Natural killer cell (primary cell): ENCODE data around the gene CUX1. TPM values are rescaled to one million over a fixed set of nuclear protein-coding genes. Genes with fewer than 3 reads are reported as not detected.

Experiments
- ATAC-seq, 3 donors: fragments of 150-1000 bp in 2 of 3; fragments of 200-7000 bp in 1 of 3; cut with Tn5 transposase; 1 replicate in 1 of 3; 2 replicates in 2 of 3; pipeline ENCODE4 v1.10.0; 2021; ENCODE audit warnings: mild to moderate bottlenecking in 2 of 3, moderate library complexity in 2 of 3
- DNase-seq, 2 donors: peaks; one replicate each; pipeline versions ENCODE4 v3.0.0 to v3.0.0-alpha.2; 2013 to 2021; ENCODE audit warnings: mixed read lengths in 1 of 2
- H3K27ac ChIP-seq: one replicate; pipeline ENCODE4 v1.5.1; 2013; ENCODE audit warnings: mild to moderate bottlenecking, low read length
- H3K27me3 ChIP-seq: one replicate; pipeline ENCODE4 v1.6.1; 2013; ENCODE audit warnings: low read length; ENCODE audit not compliant: control insufficient read depth, insufficient read depth
- H3K36me3 ChIP-seq: one replicate; pipeline ENCODE4 v1.6.1; 2013; ENCODE audit warnings: low read length; ENCODE audit not compliant: control insufficient read depth, insufficient read depth
- H3K4me1 ChIP-seq: one replicate; pipeline ENCODE4 v1.6.1; 2013; ENCODE audit warnings: low read length; ENCODE audit not compliant: control insufficient read depth, insufficient read depth
- H3K4me3 ChIP-seq: one replicate; pipeline ENCODE4 v1.5.1; 2013; ENCODE audit warnings: low read length
- H3K9me3 ChIP-seq: one replicate; pipeline ENCODE4 v1.6.1; 2013; ENCODE audit warnings: low read length; ENCODE audit not compliant: control insufficient read depth, insufficient read depth
- H3K27ac Mint-ChIP-seq, 2 donors: one replicate each; pipeline ENCODE4 v1.8.0; 2022; ENCODE audit warnings: mild to moderate bottlenecking in 2 of 2, mixed read lengths in 2 of 2, moderate library complexity in 1 of 2
- H3K27me3 Mint-ChIP-seq, 2 donors: one replicate each; pipeline ENCODE4 v1.8.0; 2022; ENCODE audit warnings: low read depth in 2 of 2, mixed read lengths in 2 of 2
- H3K36me3 Mint-ChIP-seq: one replicate; pipeline ENCODE4 v1.8.0; 2022; ENCODE audit warnings: mixed read lengths
- H3K4me1 Mint-ChIP-seq, 2 donors: one replicate each; pipeline ENCODE4 v1.8.0; 2022; ENCODE audit warnings: mixed read lengths in 2 of 2
- H3K4me3 Mint-ChIP-seq: one replicate; pipeline ENCODE4 v1.8.0; 2022; ENCODE audit warnings: mild to moderate bottlenecking, moderate library complexity, mixed read lengths
- H3K9me3 Mint-ChIP-seq, 2 donors: one replicate each; pipeline ENCODE4 v1.8.0; 2022; ENCODE audit warnings: mixed read lengths in 2 of 2
- CTCF ChIP-seq: fragments of 200-600 bp; IDR thresholded peaks from one replicate; pipeline ENCODE4 v1.8.0; 2022; ENCODE audit warnings: antibody characterized with exemption
- WGBS: methylation state at CpG from one replicate; pipeline ENCODE4 v1.1.7; 2013; ENCODE audit warnings: missing lambda C conversion rate; ENCODE audit not compliant: insufficient coverage; 5-methylcytosine and 5-hydroxymethylcytosine counted together
- intact Hi-C: fragments of 100-400 bp; cut with micrococcal nuclease; formaldehyde crosslinking; loops from one replicate; pipeline ENCODE4 v1.14.2; 2022
- total RNA-seq, 4 donors: library from RNA; stranded (reverse); fragments of 120-200 nt in 1 of 4; gene quantifications; one replicate each; pipeline versions ENCODE4 v1.2.3 to v1.2.4, GENCODE V29; 2013 to 2022

CUX1 gene
- total RNA-seq, 3 donors from 2014 or later (not counting 1 experiment from before 2014, with no cell fraction given), result 59.8 to 77.4 (median 73.6) TPM

- TF ChIP-seq CTCF, result peak; percentile 49
- Mint-ChIP-seq H3K4me3 (no peak overlapping the region), H3K36me3 (no peaks in the 10 kb centered on the region), H3K27ac (no peak overlapping the region), H3K27me3 (no peaks in the 10 kb centered on the region), H3K4me1 (peaks cover 0 to 10% of the 10 kb centered on the region in 2 donors), H3K9me3 (no peaks in the 10 kb centered on the region)
- peak; percentile 29 to 80 for DNase-seq
- Histone ChIP-seq H3K36me3 (no peaks in the 10 kb centered on the region), H3K27ac (no peak overlapping the region), H3K9me3 (no peaks in the 10 kb centered on the region), H3K4me1 (peaks cover 17% of the 10 kb centered on the region), H3K4me3 (no peak overlapping the region), H3K27me3 (no peaks in the 10 kb centered on the region)
- peak; percentile 71 to 86 (median 84) for ATAC-seq
- intact Hi-C loops, result loop anchor here (1.0 kb wide), 1 partner anchor 111 kb away; no protein-coding TSS in a partner anchor
- 51% methylated on average over 23 of the region's 23 CpGs for WGBS
Observed at GRCh38 chr7:102279537-102280400, 462.3 kb downstream of the CUX1 start.

GRCh38 chr7:102280521-102280920 lies 463.1 kb downstream of the CUX1 start:
- no peak overlapping the region for H3K27ac ChIP-seq

GRCh38 chr7:102281785-102282184 lies 464.4 kb downstream of the CUX1 start:
- Histone ChIP-seq H3K4me1 (peaks cover 32% of the 10 kb centered on the region), H3K4me3 (no peak overlapping the region), H3K27ac (no peak overlapping the region), H3K36me3 (no peaks in the 10 kb centered on the region), H3K27me3 (no peaks in the 10 kb centered on the region), H3K9me3 (no peaks in the 10 kb centered on the region)
- Mint-ChIP-seq H3K9me3 (no peaks in the 10 kb centered on the region), H3K4me1 (peaks cover 0 to 20% of the 10 kb centered on the region in 2 donors), H3K4me3 (no peak overlapping the region), H3K27me3 (no peaks in the 10 kb centered on the region), H3K36me3 (no peaks in the 10 kb centered on the region), H3K27ac (no peak overlapping the region)
- no peak for TF ChIP-seq CTCF
- 96% methylated on average over 14 of the region's 14 CpGs for WGBS
- no peak for ATAC-seq
- intact Hi-C loops, result no loop called here
- DNase-seq, result no peak

More at GRCh38 chr7:102280521-102280920, 463.1 kb downstream of the CUX1 start:
- H3K27me3 Mint-ChIP-seq, result no peaks in the 10 kb centered on the region
- peaks cover 0 to 18% of the 10 kb centered on the region in 2 donors for H3K4me1 Mint-ChIP-seq
- intact Hi-C loops, result no loop called here
- ATAC-seq (no peak), DNase-seq (no peak)
- H3K9me3 Mint-ChIP-seq, result no peaks in the 10 kb centered on the region
- no peaks in the 10 kb centered on the region for H3K36me3 ChIP-seq
- no peaks in the 10 kb centered on the region for H3K9me3 ChIP-seq
- H3K27me3 ChIP-seq, result no peaks in the 10 kb centered on the region
- H3K4me3 Mint-ChIP-seq, result no peak overlapping the region
- no peak overlapping the region for H3K27ac Mint-ChIP-seq
- WGBS, result 92% methylated on average over 5 of the region's 5 CpGs
- H3K4me1 ChIP-seq, result peaks cover 24% of the 10 kb centered on the region
- no peaks in the 10 kb centered on the region for H3K36me3 Mint-ChIP-seq
- TF ChIP-seq CTCF, result no peak
- no peak overlapping the region for H3K4me3 ChIP-seq
